ENCODE results near the gene RYR2. TPM values are rescaled to one million over a fixed set of nuclear protein-coding genes. Genes with fewer than 3 reads are reported as not detected.

RYR2 gene
- polyA plus RNA-seq, 3 donors: 1.2 to 2.0 (median 1.3) TPM

GRCh38 chr1:237664348-237664747 is 622.4 kb downstream of the RYR2 start:
- DNase-seq: no peak

- DNase-seq: no peak
These were observed 628.3 kb downstream of the RYR2 start for GRCh38 chr1:237670302-237670701.

- DNase-seq: no peak
These were observed 629.3 kb downstream of the RYR2 start for GRCh38 chr1:237671262-237671661.

- no peak for DNase-seq
These were observed 630.0 kb downstream of the RYR2 start for GRCh38 chr1:237671935-237672334.

GRCh38 chr1:237672748-237673147 is 630.8 kb downstream of the RYR2 start:
- no peak for DNase-seq

- no peak for DNase-seq
These were observed 631.6 kb downstream of the RYR2 start for GRCh38 chr1:237673631-237674030.

- peak; percentile 10 for DNase-seq
These were observed 636.0 kb downstream of the RYR2 start for GRCh38 chr1:237677979-237678378.

GRCh38 chr1:237679687-237680086 is 637.7 kb downstream of the RYR2 start:
- DNase-seq: no peak

GRCh38 chr1:237681210-237681609 is 639.2 kb downstream of the RYR2 start:
- DNase-seq: no peak

- DNase-seq: no peak
These were observed 642.3 kb downstream of the RYR2 start for GRCh38 chr1:237684236-237684635.

GRCh38 chr1:237685551-237685950 is 643.6 kb downstream of the RYR2 start:
- DNase-seq: no peak

GRCh38 chr1:237687804-237688203 is 645.8 kb downstream of the RYR2 start:
- DNase-seq: no peak

- no peak for DNase-seq
These were observed 648.7 kb downstream of the RYR2 start for GRCh38 chr1:237690656-237691055.

GRCh38 chr1:237692255-237692654 is 650.3 kb downstream of the RYR2 start:
- no peak for DNase-seq

- DNase-seq: no peak
These were observed 653.9 kb downstream of the RYR2 start for GRCh38 chr1:237695878-237696277.

GRCh38 chr1:237700181-237700580 is 658.2 kb downstream of the RYR2 start:
- no peak for DNase-seq

GRCh38 chr1:237701534-237701933 is 659.5 kb downstream of the RYR2 start:
- no peak for DNase-seq

GRCh38 chr1:237702161-237702560 is 660.2 kb downstream of the RYR2 start:
- no peak for DNase-seq

GRCh38 chr1:237705462-237705861 is 663.5 kb downstream of the RYR2 start:
- no peak for DNase-seq

GRCh38 chr1:237709355-237709754 is 667.4 kb downstream of the RYR2 start:
- no peak for DNase-seq

- no peak for DNase-seq
These were observed 669.3 kb downstream of the RYR2 start for GRCh38 chr1:237711281-237711680.

GRCh38 chr1:237712082-237712481 is 670.1 kb downstream of the RYR2 start:
- no peak for DNase-seq

- no peak for DNase-seq
These were observed 670.7 kb downstream of the RYR2 start for GRCh38 chr1:237712586-237713157.

- no peak for DNase-seq
These were observed 671.9 kb downstream of the RYR2 start for GRCh38 chr1:237713916-237714315.

- no peak for DNase-seq
These were observed 675.1 kb downstream of the RYR2 start for GRCh38 chr1:237717106-237717505.
